Fibroblast of peridontal ligament (primary cell): ENCODE measurements around the gene GABRD.

ENCODE experiments used
- DNase-seq: peaks from one replicate; pipeline ENCODE4 v3.0.0-alpha.2; 2010; ENCODE audit errors: extremely low read depth

The GABRD gene

DNA sequence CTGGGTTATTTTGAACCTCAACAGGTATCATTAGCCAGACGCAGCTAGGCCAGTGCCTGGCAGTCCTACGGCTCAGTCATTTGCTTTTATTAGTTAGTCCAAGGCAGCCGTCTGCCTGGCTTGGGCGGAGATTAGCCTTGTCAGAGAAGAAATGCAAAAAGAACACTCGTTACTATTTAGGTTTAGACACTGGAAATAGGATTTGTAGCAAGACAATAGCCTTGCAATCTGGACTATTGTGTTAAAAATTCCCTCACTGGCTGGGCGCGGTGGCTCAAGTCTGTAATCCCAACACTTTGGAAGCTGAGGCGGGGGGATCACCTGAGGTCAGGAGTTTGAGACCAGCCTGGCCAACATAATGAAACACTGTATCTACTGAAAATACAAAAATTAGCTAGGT, 20.1 kb downstream of the GABRD start:
- DNase-seq = no peak

GRCh38 chr1:2041305-2041704, 22.2 kb downstream of the GABRD start:
- DNase-seq = no peak

DNA sequence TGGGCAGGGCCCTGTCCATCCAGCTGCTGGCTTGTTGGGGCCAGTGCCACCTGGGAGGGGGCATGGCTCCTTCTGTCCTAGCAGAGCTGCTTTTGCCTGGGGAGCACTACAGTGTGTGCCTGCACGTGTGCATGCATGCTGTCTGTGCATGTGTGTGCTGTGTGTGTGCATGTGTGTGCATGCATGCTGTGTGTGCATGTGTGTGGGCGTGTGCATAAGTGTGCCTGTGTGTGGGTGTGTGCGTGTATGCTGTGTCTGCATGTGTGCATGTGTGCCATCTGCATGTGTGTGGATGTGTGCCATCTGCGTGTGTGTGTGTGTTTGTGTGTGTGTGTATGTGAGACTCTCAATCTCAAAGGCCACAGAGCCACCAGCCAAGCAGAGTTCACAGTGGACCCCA, 22.7 kb downstream of the GABRD start:
- DNase-seq = no peak

DNA sequence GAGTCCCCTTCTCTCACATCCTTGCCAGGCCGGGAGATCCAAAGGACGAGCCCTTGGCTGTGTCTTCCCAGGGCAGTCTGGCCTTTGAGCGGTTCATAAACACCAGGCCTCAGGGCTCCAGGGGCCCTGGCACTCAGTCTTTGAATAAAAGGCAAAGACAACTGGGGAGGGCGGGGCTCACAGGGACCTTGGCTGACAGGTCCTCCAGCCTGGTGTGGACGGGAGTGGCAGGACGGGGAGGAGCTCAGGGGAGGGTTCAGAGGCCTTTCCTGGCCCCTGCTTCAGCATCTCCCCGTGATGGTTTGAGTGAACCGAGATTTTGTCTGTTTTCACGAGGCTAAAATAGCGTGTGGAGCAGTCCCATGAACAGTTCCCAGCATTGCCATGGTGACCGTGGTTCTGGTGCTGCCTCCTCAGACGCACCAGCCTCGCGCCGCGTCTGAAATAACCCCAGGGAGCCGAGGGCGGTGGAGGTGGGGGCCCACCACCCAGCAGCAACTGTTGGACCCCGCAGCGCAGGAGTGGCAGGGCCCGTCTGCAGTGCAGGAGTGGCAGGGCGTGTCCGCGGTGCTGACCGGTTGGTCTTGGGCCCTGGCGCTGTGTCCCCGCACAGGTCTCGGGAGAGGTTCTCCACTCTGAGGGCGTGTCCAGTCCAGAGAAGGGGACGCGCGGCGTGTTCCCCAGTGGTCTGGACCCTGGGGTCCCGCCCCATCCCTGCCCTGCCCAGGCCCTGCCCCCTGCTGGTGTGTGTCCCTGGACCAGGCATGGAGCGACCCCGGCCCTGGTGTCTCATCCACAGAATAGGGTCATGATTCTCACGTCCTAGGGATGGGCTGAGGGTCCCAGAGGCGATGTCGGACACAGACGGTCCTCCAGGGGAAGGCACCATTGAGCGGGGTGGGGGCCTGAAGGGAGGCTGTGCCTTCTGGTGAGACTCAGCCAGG, 24.0 kb downstream of the GABRD start:
- DNase-seq = no peak

DNA sequence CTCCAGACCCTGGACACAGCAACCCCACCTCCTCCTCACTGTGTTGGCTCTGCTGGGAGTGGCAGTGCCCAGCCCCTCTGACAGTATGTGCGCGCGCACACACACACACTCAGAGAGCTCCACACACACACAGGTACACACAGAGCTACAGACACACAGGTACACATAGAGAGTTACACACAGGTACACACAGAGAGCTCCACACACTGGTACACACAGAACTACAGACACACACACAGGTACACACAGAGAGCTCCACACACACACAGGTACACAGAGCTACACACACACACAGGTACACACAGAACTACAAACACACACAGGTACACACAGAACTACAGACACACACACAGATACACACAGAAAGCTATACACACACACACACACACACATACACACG, 24.7 kb downstream of the GABRD start:
- DNase-seq = no peak

GRCh38 chr1:2044510-2045319, 25.6 kb downstream of the GABRD start:
- peak; percentile 10 for DNase-seq

GRCh38 chr1:2045468-2046173, 26.5 kb downstream of the GABRD start:
- no peak for DNase-seq

DNA sequence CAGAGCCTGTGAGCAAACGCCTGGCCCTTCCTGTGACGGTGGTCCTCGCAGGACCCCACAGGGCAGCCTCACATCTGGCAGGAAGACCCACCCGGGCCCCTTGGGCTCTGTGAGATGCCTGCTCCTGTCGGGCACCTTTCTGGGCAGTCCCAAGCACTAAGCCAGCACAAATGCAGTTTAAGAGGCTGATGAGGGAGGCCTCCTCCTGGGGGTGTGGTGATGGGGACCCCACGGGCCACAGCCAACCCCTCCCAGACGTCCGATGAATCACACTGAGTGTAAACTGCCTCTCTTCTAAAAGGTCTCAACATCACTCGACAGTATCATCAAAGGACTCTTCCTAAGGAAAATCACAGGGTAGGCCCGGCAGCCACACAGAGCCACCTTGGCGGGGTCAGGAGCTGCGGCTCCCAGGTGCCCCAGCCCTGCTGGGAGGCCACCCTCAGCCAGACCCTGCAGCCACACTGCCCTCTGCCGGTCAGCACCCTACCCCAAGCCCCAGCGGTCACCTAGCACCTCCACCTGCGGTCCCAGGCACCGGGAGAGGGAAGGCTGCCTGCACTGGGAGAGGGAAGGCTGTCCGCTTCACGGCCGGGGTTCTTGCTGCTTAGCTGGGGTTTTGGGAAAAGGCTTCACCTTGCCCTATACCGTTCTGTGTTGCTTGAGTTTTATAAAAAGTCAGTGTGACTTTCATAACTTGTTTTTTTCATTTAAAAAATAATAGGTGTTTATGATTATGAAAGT, 27.2 kb downstream of the GABRD start:
- DNase-seq = no peak

- no peak for DNase-seq
Observed at GRCh38 chr1:2046953-2047748, 28.0 kb downstream of the GABRD start.

- DNase-seq = no peak
Observed at GRCh38 chr1:2047749-2048729, 28.9 kb downstream of the GABRD start.

DNA sequence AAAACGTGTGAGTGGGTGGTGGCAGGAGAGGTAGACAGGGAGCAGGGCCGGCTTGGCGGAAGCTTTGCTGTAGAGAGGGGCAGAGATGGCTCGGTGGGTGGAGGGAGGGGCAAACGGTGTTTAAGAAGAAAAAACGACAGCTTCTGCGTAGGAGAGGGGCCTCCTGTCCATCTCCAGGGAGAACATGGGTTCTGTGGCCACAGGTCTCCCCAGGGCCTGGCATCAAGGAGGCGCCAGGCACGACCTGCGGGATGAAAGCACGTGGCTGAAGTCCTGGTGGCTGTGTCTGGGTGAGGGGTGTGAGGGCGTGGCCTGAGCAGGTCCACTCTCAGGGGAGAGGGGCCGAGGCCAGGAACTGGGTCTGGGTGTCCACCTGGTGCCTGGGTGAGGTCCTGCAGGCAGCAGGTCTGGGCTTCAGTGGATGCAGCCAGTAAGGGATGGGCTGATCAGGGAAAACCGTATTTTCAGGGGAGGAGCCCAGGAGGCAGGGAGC, 30.1 kb downstream of the GABRD start:
- no peak for DNase-seq

DNA sequence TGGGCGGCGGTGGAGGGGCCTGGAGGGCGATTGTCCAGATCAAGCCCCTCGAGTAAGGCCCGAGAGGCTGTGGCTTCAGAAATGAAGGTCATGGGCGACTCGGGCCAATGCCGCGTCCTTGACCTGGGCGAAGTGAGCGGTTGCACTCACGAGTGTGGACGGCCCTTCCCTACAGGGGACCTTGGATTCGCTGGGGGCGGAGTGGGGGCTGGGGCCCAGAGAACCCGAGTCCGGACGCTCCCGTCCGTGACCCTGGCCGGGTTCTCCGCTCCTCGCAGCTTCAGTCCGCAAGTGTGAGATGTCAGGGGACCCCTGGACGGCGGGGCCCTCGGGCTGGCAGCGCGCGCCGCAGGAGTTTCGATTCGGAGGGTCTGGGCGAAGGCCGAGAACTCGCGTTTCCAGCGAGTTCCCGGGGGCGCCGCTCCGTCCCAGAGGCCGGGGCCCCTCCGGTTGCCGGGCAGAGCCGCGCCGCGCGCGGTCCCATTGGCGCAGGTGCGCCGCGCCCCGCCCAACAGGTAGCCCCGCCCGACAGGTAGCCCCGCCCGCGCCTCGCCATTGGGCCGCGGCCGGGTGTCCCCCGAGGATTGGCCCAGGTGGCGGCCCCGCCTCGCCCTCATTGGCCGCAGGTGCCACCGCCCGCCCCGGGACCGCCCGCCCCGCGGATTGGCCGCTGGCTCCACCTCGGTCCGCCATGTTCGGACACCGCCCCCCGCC, 30.7 kb downstream of the GABRD start, which contains the start of gene PRKCZ:
TSS of gene PRKCZ (plus strand) at position 694 of the 714 bp plus-strand sequence. CDS start 220 bp downstream, outside the sequence.
- DNase-seq = no peak

GRCh38 chr1:2050461-2050792, 31.3 kb downstream of the GABRD start:
- DNase-seq = no peak

GRCh38 chr1:2050793-2051682, 31.9 kb downstream of the GABRD start:
- no peak for DNase-seq

GRCh38 chr1:2052054-2052679, 33.0 kb downstream of the GABRD start:
- DNase-seq = no peak

GRCh38 chr1:2052756-2053155, 33.6 kb downstream of the GABRD start:
- no peak for DNase-seq

DNA sequence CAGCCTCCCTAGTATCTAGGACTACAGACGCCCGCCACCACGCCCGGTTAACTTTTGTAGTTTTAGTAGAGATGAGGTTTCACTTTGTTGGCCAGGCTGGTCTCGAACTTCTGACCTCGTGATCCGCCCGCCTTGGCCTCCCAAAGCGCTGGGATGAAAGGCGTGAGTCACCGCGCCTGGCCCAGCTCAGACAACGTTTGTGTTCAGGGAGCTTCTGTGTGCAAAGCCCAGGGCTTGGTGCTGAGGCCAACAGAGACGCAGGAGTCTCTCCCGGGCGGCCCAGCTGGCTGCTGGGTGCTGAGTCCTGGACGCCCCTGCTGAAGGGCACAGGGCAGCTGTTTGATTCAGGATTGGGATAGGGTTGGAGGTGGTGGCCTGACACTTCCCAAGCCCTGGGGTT, 34.1 kb downstream of the GABRD start:
- DNase-seq = no peak
